RCC 7860 (cell line): ENCODE results near the gene NR1H3.
"Not testable (repeated sequence)": the region's sequence is repeated elsewhere in the genome, so short reads cannot be mapped to it uniquely, and the experiment has no call there.

ENCODE experiments used
- DNase-seq: peaks from one replicate; pipeline ENCODE4 v3.0.0-alpha.2; 2015; ENCODE audit warnings: low spot score
- FAIRE-seq: peaks from 2 replicates; lab custom pipeline; 2012; peaks lifted over from hg19 to GRCh38; lab: Jason Lieb, UNC

NR1H3 gene

DNA sequence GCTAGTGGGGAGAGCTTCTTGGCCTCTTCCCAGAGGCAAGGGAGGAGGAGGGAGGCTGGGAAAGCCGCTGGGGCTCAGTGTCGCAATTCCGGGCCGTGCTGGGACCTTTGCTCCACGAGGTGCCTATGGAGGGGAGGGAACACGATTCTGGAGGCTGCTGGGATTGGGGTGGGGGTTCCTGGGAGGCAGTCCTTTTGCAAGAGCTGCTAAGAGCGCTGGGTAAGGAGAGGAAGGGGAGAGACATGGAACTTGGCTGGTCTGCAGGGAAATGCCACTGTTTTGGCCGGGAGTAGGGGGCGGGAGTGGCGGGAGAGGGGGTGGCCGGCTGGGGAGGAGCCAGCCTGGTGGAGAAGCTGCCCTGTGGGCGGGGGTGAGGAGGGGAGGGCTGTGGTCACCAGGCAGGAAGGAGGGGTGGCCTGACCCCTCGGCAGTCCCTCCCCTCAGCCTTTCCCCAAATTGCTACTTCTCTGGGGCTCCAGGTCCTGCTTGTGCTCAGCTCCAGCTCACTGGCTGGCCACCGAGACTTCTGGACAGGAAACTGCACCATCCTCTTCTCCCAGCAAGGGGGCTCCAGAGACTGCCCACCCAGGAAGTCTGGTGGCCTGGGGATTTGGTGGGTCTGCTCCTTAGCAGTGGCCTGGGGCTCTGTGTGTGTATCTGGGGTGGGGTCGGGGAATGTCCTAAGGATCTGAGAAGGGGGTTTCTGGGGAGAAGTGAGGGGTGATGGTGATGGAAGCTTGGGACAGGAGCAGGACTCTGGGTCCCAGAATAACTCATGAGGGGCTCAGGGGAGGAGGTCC lies at the start of gene NR1H3:
Gene NR1H3, plus strand, starts transcription at position 480 of the 800 bp plus-strand sequence. CDS start 1,221 bp downstream, outside the sequence.
- DNase-seq: no peak
- FAIRE-seq: no peak

DNA sequence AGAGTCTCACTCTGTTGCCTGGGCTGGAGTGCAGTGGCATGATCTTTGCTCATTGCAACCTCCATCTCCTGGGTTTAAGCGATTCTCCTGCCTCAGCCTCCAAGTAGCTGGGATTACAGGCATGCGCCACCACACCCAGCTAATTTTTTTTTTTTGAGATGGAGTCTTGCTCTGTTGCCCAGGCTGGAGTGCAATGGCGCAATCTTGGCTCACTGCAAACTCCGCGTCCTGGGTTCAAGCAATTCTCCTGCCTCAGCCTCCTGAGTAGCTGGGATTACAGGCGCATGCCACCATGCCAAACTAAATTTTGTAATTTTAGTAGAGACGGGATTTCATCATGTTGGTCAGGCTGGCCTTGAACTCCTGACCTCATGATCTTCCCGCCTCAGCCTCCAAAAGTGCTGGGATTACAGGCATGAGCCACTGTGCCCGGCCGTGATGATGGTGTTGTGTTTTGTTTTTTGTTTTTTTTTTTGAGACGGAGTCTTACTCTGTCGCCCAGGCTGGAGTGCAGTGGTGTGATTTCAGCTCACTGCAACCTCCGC lies 49.7 kb upstream of the NR1H3 start:
- FAIRE-seq, DNase-seq: not testable (repeated sequence)

DNA sequence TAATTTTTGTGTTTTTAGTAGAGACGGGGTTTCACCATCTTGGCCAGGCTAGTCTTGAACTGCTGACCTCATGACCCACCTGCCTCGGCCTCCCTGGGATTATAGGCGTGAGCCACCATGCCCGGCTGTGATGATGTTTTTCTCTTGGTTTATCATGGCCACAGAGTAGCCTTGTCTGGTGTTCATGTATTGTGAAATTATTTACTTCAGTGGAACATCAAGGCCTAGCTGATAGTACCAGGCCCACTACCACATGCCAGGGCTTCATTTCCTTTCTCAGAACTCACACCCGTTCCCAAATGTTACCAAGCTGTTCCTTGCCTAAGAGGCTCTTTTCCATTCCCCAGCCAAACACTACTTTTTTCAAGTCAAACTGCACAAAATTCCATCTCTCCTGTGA lies 49.2 kb upstream of the NR1H3 start:
- FAIRE-seq (no peak), DNase-seq (no peak)

DNA sequence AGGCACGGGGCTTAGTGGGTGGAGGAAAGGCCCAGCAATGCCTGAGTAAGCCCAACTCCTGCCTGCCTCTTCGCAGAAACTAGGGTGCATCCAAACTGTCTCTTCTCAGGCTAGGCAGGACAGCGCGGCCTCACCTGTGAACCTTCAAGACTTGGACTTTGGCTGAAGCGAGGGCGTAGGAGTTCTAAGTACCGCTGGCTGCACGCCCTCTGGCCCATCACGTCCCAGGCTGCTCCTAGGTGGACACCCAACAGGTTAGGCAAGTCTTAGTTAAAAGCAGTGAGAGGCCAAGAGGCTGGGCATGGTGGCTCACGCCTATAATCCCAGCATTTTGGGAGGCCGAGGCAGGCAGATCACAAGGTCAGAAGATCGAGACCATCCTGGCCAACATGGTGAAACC lies 44.9 kb upstream of the NR1H3 start:
- FAIRE-seq (no peak), DNase-seq (no peak)

DNA sequence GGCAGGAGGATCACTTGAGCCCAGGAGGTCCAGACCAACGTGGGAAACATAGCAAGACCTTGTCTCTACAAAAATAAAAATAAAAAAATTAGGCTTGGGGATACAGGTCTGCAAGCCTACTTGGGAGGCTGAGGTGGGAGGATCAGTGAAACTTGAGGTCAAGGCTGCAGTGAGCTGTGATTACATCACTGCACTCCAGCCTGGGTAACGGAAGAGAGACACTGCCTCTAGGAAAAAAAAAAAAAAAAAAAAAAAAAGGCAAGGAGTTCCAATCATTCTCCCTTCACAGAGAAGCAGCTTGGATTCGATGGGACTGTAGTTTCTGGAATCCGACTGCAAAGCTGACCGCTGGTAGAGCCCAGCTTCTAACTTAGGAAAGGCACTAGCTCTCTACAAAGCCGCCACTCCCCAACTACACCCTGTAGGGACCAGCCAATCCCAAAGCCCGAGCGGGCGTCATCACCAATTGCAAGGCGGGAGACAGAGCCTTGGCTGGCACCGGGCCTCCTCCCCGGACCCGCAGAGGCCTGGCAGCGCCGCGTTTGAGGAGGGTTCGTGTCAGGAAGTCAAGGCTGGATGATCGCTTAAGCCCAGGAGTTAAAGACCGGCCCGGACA lies 43.7 kb upstream of the NR1H3 start:
- peak; percentile 76 for DNase-seq
- peak; percentile 48 for FAIRE-seq

DNA sequence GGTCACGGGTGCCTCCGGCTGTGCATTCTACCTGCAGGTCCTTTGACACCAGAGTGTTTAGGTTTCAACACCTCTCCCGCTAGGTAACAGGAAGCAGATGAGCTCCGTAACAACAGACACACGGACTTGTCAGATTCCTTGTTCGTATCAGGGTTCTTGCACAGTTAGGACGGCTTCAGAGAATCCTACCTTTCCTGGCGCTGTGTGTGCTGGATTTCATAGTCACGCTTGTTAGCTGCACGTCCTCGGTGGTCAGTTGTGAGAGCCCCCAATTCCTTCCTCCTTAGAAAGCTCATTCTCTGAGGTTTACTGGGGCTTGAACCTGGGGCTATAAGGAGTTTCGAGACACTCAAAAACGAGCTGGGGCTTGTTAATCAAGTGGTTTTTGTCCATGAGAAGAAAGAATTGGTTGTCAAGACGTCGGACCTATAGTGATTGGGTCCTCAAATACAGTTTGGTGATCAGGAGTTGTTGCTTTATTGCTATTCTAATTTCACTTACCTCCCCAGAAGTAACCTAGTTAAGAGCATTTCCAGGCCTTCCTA lies 42.4 kb upstream of the NR1H3 start:
- DNase-seq (no peak), FAIRE-seq (no peak)

DNA sequence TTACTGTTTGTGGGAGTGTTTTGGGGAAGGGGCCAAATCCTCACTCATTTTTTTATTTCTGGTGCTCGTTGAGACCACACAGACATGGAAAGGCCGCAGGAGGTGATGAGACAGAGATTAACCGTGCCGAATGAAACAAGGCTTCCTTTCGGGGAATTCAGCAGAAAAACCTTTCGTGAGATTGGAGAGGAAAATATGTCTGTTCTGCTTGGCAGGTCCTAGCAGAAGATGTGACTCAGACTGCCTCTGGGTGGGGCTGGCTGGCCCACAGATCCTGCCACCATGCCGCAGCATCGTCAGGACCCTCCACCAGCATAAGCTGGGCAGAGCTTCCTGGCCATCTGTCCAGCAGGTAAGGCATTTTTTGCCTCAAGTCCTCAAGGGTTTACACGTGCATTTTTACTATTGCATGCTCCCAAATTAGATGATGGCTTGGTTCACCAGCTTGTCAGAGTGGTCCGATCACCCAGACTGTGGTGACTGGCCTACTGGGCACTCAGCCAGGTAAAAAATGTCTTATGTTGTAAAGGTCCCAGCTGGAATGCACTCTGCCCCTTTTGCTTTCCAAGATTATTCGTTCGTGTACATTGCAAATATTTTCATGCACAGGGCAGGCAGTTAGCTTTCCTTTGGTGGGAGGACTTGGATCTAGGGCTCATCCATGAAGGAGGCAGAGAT lies 41.5 kb upstream of the NR1H3 start:
- DNase-seq (peak; percentile 80), FAIRE-seq (peak; percentile 26)

DNA sequence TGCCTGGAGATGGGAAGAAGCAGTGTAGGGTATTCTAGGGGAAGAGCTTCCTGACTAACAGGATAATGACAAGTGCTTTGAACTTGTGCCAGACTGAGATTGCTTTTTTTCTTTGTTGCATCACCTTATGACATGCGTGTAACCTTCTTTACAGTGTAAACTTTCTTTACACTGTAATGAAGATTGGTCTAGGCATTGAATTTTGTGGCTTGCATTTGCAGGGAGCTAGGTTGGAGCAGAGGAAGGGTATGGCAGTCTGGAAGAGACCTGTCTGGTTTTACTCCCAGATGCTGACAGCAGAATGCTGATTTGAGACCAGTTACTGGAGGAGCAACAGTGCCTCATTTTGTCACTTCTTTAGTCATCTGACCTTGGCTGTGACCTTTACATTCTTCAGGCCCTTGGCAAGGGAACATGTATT lies 37.4 kb upstream of the NR1H3 start:
- DNase-seq (peak; percentile 33), FAIRE-seq (no peak)

DNA sequence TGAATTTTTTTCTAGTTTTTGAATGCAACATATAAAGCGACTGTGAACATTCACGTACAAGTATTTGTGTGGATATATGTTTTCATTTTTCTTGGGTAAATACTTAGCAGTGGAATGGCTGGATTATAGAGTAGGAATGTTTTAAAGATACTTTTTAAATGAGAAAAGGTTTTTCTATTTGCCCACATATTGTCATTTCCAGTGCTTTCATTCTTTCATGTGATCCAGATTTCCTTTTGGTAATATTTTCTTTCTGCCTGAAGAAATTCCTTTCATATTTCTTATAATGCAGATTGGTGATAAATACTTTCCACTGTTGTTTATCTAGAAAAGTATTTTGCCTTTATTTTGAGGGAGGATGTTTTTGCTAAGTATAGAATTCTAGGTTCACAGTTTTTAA lies 35.1 kb upstream of the NR1H3 start:
- FAIRE-seq: no peak
- no peak for DNase-seq

DNA sequence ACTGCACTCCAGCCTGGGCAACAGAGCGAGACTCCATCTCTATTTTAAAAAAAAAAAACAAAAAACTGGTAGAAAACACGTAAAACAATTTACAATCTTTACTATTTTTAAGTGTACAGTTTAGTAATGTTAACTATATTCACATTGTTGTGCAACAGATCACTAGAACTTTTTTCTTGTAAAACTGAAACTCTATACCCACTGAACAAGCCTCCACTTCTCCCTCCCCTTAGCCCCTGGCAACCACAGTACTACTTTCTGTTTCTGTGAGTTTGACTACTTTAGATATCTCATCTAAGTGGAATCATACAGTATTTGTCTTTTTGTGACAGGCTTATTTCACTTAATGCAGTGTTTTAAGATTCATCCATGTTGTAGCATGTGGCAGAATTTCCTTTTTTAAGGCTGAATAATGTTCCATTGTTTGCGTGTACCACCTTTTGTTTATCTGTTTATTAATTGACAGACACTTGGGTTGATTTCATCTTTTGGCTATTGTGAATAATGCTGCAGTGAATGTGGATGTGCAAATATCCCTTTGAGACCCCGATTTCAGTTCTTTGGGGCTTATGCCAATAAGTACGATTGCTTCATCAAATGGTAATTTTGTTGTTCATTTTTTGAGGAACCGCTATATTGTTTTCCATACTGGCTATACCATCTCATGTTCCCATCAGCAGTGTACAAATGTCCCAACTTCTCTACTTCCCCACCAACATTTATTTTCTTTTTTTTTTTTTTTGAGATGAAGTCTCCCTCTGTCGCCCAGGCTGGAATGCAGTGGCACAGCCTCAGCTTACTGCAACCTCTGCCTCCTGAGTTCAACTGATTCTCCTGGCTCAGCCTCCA lies 32.0 kb upstream of the NR1H3 start:
- DNase-seq (no peak), FAIRE-seq (no peak)

DNA sequence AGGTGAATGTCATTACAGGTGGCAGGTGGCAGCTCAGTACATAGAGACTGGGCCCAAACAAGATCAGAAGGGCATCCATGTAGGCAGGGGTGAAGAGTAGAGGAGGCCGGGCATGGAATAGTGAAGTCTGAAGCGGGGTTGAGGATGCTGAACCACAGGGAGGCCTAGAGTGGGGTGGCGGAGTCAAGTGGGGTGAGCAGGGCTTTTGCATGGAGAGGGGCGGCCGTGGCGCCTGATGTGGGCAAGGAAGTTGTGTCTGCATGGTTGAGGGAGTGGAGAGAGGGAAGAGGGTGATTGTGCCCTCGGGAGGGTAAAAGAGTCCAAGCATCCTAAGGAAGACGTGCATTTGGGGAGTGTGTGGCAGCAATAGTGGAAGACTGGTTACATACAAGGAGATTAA lies 28.6 kb upstream of the NR1H3 start:
- DNase-seq (no peak), FAIRE-seq (no peak)

DNA sequence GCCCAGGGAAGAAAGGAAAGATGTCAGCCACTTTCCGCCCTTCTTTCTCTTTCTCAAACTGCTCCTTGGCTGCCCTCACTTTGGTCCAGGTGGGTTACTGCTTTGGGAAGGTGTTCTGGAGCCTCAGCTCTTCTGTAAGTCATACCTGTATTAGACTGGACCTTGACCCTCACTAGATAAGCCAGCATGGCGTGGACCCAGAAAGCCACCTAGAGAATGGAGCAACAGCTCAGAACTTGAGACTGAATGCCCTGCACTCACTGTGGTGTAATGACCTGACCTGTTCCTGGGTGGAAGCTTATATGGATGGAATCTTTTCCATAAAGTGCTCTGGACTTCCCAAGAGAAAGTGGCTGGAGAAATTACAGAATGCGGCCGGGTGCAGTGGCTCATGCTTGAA lies 24.7 kb upstream of the NR1H3 start:
- no peak for FAIRE-seq
- no peak for DNase-seq

DNA sequence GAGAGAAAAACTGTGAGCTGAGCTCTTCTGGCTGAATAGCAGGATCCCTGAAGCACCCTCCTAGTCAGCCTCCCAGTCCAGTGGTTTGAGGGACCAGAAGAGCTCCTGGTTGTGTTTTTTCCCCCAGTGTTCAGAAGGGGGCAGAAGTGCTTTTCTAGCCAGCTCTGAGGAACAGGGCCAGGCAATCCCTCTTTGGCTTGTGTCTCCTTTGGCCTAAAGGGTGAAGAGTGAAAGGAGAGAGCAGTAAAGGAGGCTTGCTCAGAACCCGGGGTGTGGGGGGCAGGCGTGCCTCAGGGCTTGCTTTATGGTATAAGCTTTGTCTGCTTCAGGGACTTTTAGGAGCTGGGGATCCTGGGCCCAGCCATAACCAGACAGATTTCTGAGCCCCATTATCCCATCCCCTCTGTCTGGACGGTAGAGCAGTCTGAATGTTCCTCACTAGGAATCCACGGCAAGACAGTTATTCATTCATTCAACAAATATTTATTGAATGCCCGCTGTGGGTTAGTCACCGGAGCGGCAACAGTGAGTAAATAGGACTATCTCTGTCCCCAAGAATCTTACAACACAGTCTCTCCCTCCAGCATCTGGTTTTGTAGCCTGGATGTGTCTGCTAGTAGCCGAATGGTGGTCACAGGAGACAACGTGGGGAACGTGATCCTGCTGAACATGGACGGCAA lies 23.7 kb upstream of the NR1H3 start:
- DNase-seq (peak; percentile 21), FAIRE-seq (no peak)

DNA sequence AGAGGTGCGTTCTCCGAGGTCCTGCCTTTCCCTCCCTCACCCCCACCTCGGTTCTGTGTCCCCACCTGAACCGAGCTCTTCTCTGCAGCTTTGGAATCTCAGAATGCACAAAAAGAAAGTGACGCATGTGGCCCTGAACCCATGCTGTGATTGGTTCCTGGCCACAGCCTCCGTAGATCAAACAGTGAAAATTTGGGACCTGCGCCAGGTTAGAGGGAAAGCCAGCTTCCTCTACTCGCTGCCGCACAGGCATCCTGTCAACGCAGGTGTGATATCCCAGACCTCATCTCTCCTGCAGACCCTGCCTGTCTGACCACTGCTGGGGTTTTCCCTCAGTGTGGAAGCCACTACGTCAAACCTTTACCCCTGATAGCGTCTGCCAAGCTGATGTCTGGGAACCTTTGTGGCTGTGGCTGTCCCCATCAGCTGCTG lies 23.1 kb upstream of the NR1H3 start:
- no peak for DNase-seq
- no peak for FAIRE-seq

DNA sequence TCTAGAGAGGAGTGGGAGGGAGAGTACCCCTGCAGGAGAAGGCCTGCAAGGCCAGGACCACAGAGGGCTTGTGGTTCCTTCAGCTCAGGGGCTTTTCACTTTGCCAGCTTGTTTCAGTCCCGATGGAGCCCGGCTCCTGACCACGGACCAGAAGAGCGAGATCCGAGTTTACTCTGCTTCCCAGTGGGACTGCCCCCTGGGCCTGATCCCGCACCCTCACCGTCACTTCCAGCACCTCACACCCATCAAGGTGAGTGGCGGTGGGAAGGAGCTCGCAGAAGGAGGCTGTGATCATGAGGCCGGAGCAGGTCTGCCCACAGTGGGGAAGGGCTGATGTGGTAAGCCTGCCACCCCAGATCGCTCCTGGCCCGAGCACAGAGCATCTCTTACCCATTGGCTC lies 22.6 kb upstream of the NR1H3 start:
- no peak for DNase-seq
- no peak for FAIRE-seq

DNA sequence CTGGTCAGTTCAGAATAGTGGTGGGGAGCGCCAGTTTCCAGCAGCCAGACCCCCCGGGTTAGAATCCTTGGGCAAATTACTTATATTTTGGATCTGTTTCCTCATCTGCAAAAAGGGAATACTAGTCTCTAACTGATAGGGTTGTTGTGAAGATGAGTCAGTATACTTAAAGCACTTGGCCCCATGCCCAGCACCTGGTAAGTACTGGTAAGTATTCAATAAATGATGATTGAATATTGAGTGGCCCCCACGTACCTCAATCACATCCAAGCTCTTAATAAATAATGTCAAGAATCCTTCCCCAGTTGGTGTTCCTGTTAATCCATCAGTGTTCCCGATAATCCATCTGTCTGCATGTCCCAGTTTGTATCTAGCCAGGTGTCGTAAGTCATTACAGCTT lies 21.3 kb upstream of the NR1H3 start:
- DNase-seq: no peak
- no peak for FAIRE-seq

DNA sequence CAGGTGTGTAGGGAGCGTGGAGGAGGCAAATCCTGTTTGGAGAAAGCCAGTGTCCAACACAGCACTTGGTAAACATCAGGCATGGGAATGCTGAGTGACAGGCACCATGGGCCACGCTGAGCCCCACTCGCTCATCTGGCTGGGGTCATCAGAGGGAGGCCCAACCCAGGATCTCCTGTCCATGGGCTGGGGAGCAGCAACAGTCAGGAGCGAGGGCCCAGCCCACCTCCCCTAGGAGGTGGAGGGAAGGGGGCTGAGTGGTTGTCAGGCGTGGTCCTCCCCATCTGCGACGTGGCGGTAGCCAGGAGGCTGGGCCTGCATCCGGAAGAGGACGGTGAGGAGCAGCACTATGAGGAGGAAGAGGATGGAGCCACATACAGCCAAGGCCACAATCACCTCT lies 17.9 kb upstream of the NR1H3 start:
- FAIRE-seq (no peak), DNase-seq (no peak)

DNA sequence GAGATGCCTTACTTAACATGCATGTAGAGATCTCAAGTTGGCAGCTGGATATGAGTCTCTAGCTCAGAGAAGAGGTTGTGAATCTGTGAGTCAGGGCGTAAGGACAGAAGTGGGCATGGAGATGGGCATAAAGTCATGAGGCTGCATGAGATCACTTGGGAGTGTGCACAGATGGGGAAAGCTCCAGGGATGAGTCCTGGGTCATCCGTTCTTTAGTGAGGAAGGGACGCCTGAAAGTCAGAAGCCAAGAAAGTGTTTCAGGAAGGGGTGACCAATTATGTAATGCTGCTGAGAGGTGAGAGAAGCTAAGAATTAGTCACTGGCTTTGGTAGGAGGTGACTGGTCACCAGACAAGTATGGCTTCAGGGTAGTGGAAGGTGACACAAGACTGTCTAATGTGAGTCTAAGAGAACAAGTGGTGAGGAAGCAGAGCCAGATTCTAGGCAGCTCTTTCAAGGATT lies 15.9 kb upstream of the NR1H3 start:
- FAIRE-seq (no peak), DNase-seq (peak; percentile 40)

DNA sequence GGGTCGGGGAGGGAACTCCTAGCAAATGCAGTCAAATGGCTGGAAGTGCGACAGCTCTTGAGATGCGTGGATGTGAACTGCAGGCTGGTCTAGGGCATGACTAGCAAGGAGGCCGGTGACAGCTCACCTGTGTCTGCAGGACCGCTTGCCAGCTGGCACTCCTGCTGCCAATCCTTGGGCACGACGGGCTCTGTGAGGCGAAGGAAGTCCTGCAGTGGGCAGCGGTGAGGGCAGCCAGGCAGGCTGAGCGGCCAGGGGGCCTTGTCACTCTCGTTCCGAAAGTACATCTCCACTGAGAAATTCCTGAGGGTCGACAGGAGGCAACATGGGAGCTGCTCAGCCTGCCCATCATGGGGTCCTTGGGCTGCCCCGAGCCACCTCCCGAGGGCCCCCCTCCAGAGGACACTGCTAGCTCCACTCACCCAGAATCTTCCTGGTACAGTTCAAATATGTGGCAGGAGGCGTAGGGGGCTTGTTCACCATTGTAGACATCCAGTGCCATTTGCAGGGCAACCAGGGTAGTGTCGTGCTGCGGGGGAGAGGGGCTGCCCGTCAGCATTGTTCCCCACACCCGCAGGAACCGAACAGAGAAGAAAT lies 15.1 kb upstream of the NR1H3 start:
- FAIRE-seq (no peak), DNase-seq (no peak)
